GM19025 (cell line): Measurements from ENCODE around the gene ALDH16A1.

ENCODE experiments used
- ATAC-seq: cut with Tn5 transposase; IDR thresholded peaks from one replicate; pipeline ENCODE4 v1.9.1; 2021; ENCODE audit warnings: mild to moderate bottlenecking, low read depth, moderate library complexity; ENCODE audit not compliant: unreplicated experiment

ALDH16A1 gene

GRCh38 chr19:49453013-49453756, at the start of gene ALDH16A1:
ALDH16A1 (plus strand) TSS chr19:49453225; CDS start chr19:49453332, 107 bp downstream.
- peak; percentile 74 for ATAC-seq

GRCh38 chr19:49403404-49404187, 49.4 kb upstream of the ALDH16A1 start:
- no peak for ATAC-seq

- no peak for ATAC-seq
These were observed 45.9 kb upstream of the ALDH16A1 start for GRCh38 chr19:49407079-49407478.

- ATAC-seq, result no peak
These were observed 45.5 kb upstream of the ALDH16A1 start for GRCh38 chr19:49407482-49408015.

GRCh38 chr19:49408816-49409440, 44.1 kb upstream of the ALDH16A1 start:
- ATAC-seq, result no peak

GRCh38 chr19:49409441-49410029, 43.5 kb upstream of the ALDH16A1 start:
- ATAC-seq, result no peak

- ATAC-seq, result no peak
These were observed 41.2 kb upstream of the ALDH16A1 start for GRCh38 chr19:49411681-49412326.

- ATAC-seq, result no peak
These were observed 39.7 kb upstream of the ALDH16A1 start for GRCh38 chr19:49413348-49413747.

- ATAC-seq, result no peak
These were observed 38.8 kb upstream of the ALDH16A1 start for GRCh38 chr19:49414256-49414655.

GRCh38 chr19:49415102-49415809, 37.8 kb upstream of the ALDH16A1 start:
- no peak for ATAC-seq

GRCh38 chr19:49415810-49416200, 37.2 kb upstream of the ALDH16A1 start:
- no peak for ATAC-seq

- no peak for ATAC-seq
These were observed 35.9 kb upstream of the ALDH16A1 start for GRCh38 chr19:49417088-49417487.

GRCh38 chr19:49418511-49418910, 34.5 kb upstream of the ALDH16A1 start:
- no peak for ATAC-seq

GRCh38 chr19:49419173-49419572, 33.9 kb upstream of the ALDH16A1 start:
- ATAC-seq, result no peak

GRCh38 chr19:49420227-49420626, 32.8 kb upstream of the ALDH16A1 start:
- ATAC-seq, result no peak

GRCh38 chr19:49421039-49421877, 31.8 kb upstream of the ALDH16A1 start:
- ATAC-seq, result no peak

- no peak for ATAC-seq
These were observed 31.2 kb upstream of the ALDH16A1 start for GRCh38 chr19:49421878-49422202.

- ATAC-seq, result no peak
These were observed 30.5 kb upstream of the ALDH16A1 start for GRCh38 chr19:49422407-49423070.
